HepG2 (cell line): ENCODE results near the gene NOL4L. TPM values are rescaled to one million over a fixed set of nuclear protein-coding genes. Genes with fewer than 3 reads are reported as not detected.

Experiments
- HMG20B ChIP-seq: conservative IDR thresholded peaks from 2 replicates; pipeline ENCODE4 v1.6.1; 2016; ENCODE audit warnings: missing genetic modification reagents, missing compliant biosample characterization
- HNRNPK ChIP-seq: fragments of 200-400 bp; formaldehyde crosslinking; IDR thresholded peaks from 2 replicates; pipeline ENCODE4 v1.6.1; 2018; ENCODE audit warnings: low read length, low read depth, moderate library complexity, mild to moderate bottlenecking; ENCODE audit not compliant: poor library complexity, severe bottlenecking
- NRL ChIP-seq: sonication (generic); formaldehyde crosslinking; IDR thresholded peaks from 2 replicates; pipeline ENCODE4 v1.5.0; 2020; ENCODE audit warnings: missing genetic modification reagents, mild to moderate bottlenecking, moderate library complexity, borderline replicate concordance
- ZNF451 ChIP-seq: sonication (generic); formaldehyde crosslinking; IDR thresholded peaks from 2 replicates; pipeline ENCODE4 v1.5.0; 2020; ENCODE audit warnings: mild to moderate bottlenecking, missing genetic modification reagents
- ZSCAN25 ChIP-seq: sonication (generic); formaldehyde crosslinking; IDR thresholded peaks from 2 replicates; pipeline ENCODE4 v1.8.0; 2022; ENCODE audit warnings: mild to moderate bottlenecking, missing genetic modification reagents
- polyA plus RNA-seq, 8 experiments: library from polyadenylated mRNA; depleted of rRNA in 3 of 8; stranded (reverse) in 7 of 8; unstranded in 1 of 8; fragments of >200 nt; fragmentation: Illumina TruSeq in 4 of 8; extraction: Trizol in 4 of 8; gene quantifications; 2 replicates each; pipeline versions ENCODE4 v1.2.1 to v1.2.3, GENCODE V29; 2011 to 2016; ENCODE audit warnings: low read depth in 4 of 8, missing spikeins in 1 of 8, mixed read lengths in 1 of 8; ENCODE audit not compliant: insufficient read depth in 1 of 8
- total RNA-seq, 5 experiments: library from RNA; depleted of rRNA; stranded (reverse); fragments of >200 nt; fragmentation: Illumina TruSeq; extraction: Trizol; gene quantifications; 2 replicates each; pipeline ENCODE4 v1.2.3, GENCODE V29; 2016; ENCODE audit warnings: low read depth in 1 of 5
- TF ChIP-seq, protein P1 (sequence below): sonication (generic); formaldehyde crosslinking; IDR thresholded peaks from 2 replicates; pipeline ENCODE4 v1.4.0; 2020; ENCODE audit warnings: missing genetic modification reagents
- TF ChIP-seq, protein P2 (sequence below): sonication (generic); formaldehyde crosslinking; IDR thresholded peaks from 2 replicates; pipeline ENCODE4 v1.5.0; 2020; ENCODE audit warnings: missing genetic modification reagents
- TF ChIP-seq, protein P3 (sequence below): sonication (generic); formaldehyde crosslinking; IDR thresholded peaks from 2 replicates; pipeline ENCODE4 v1.5.0; 2020; ENCODE audit warnings: missing genetic modification reagents, mild to moderate bottlenecking, borderline replicate concordance
- TF ChIP-seq, protein P4 (sequence below): sonication (generic); formaldehyde crosslinking; IDR thresholded peaks from 2 replicates; pipeline ENCODE4 v1.9.0; 2021; ENCODE audit warnings: mild to moderate bottlenecking, missing genetic modification reagents
- TF ChIP-seq, protein P5 (sequence below), 2 experiments: sonication (generic) in 1 of 2; formaldehyde crosslinking in 1 of 2; IDR thresholded peaks; 2 replicates each; pipeline versions ENCODE4 v1.6.1 to v1.9.0; 2014 to 2022; ENCODE audit warnings: antibody characterized with exemption in 1 of 2, borderline replicate concordance in 1 of 2, inconsistent platforms in 1 of 2, low read depth in 1 of 2, missing genetic modification reagents in 1 of 2

Gene NOL4L
- total and polyA plus RNA-seq, 2 of the 13 experiments (the other 11 are each of a cell fraction or from before 2014, with no cell fraction given): 16.6 to 35.4 TPM

DNA sequence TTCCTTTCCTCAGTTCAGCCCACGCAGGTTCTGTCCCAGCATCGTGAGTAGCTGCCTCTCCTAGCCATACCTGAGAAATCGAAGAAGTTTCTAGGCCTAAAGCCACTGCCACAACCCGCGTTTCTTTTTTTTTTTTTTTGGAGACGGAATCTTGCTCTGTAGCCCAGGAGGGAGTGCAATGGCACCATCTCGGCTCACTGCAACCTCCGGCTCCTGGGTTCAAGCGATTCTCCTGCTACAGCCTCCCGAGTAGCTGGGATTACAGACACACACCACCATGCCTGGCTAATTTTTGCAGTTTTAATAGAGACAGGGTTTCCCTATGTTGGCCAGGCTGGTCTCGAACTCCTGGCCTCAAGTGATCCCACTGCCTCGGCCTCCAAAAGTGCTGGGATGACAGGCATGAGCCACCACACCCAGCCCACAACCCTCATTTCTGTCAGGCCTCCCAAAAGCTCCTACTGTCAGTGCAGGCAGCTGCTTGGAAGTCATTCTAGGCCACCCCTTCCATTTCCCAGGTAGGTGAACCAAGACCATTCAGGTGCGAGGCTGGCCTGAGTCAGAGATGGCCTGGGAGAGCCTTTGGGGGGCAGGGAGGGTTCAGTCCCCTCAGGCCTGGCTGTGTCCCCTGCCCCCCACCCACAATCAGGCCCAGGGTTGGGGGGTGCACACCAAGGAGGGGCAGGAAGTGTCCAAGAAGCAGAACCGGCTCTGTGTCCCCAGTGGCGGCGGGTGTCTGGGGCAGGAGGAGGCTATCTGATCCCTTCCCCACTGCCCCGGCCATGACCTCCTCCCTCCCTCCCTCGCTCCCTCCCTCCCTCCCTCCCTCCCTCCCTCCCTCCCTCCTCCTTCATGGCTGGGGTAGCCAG lies 47.2 kb downstream of the NOL4L start (continued):
- TF ChIP-seq HNRNPK: peak; percentile 98
- no peak for TF ChIP-seq HMG20B
- TF ChIP-seq NRL (CRISPR knock-in tag): peak; percentile 23; the same call in 1 of the 2 replicates
- TF ChIP-seq, protein P1, sequence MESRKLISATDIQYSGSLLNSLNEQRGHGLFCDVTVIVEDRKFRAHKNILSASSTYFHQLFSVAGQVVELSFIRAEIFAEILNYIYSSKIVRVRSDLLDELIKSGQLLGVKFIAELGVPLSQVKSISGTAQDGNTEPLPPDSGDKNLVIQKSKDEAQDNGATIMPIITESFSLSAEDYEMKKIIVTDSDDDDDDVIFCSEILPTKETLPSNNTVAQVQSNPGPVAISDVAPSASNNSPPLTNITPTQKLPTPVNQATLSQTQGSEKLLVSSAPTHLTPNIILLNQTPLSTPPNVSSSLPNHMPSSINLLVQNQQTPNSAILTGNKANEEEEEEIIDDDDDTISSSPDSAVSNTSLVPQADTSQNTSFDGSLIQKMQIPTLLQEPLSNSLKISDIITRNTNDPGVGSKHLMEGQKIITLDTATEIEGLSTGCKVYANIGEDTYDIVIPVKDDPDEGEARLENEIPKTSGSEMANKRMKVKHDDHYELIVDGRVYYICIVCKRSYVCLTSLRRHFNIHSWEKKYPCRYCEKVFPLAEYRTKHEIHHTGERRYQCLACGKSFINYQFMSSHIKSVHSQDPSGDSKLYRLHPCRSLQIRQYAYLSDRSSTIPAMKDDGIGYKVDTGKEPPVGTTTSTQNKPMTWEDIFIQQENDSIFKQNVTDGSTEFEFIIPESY (CRISPR knock-in tag): peak; percentile 96
- TF ChIP-seq, protein P2, sequence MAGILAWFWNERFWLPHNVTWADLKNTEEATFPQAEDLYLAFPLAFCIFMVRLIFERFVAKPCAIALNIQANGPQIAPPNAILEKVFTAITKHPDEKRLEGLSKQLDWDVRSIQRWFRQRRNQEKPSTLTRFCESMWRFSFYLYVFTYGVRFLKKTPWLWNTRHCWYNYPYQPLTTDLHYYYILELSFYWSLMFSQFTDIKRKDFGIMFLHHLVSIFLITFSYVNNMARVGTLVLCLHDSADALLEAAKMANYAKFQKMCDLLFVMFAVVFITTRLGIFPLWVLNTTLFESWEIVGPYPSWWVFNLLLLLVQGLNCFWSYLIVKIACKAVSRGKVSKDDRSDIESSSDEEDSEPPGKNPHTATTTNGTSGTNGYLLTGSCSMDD (CRISPR knock-in tag): no peak
- TF ChIP-seq, protein P3, sequence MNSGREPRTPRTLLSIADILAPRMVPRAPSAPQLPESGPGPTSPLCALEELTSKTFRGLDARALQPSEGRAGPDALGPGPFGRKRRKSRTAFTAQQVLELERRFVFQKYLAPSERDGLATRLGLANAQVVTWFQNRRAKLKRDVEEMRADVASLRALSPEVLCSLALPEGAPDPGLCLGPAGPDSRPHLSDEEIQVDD (CRISPR knock-in tag): 0 out of 2 replicates have a peak, but pooled peaks have one; percentile 27
- TF ChIP-seq, protein P4, sequence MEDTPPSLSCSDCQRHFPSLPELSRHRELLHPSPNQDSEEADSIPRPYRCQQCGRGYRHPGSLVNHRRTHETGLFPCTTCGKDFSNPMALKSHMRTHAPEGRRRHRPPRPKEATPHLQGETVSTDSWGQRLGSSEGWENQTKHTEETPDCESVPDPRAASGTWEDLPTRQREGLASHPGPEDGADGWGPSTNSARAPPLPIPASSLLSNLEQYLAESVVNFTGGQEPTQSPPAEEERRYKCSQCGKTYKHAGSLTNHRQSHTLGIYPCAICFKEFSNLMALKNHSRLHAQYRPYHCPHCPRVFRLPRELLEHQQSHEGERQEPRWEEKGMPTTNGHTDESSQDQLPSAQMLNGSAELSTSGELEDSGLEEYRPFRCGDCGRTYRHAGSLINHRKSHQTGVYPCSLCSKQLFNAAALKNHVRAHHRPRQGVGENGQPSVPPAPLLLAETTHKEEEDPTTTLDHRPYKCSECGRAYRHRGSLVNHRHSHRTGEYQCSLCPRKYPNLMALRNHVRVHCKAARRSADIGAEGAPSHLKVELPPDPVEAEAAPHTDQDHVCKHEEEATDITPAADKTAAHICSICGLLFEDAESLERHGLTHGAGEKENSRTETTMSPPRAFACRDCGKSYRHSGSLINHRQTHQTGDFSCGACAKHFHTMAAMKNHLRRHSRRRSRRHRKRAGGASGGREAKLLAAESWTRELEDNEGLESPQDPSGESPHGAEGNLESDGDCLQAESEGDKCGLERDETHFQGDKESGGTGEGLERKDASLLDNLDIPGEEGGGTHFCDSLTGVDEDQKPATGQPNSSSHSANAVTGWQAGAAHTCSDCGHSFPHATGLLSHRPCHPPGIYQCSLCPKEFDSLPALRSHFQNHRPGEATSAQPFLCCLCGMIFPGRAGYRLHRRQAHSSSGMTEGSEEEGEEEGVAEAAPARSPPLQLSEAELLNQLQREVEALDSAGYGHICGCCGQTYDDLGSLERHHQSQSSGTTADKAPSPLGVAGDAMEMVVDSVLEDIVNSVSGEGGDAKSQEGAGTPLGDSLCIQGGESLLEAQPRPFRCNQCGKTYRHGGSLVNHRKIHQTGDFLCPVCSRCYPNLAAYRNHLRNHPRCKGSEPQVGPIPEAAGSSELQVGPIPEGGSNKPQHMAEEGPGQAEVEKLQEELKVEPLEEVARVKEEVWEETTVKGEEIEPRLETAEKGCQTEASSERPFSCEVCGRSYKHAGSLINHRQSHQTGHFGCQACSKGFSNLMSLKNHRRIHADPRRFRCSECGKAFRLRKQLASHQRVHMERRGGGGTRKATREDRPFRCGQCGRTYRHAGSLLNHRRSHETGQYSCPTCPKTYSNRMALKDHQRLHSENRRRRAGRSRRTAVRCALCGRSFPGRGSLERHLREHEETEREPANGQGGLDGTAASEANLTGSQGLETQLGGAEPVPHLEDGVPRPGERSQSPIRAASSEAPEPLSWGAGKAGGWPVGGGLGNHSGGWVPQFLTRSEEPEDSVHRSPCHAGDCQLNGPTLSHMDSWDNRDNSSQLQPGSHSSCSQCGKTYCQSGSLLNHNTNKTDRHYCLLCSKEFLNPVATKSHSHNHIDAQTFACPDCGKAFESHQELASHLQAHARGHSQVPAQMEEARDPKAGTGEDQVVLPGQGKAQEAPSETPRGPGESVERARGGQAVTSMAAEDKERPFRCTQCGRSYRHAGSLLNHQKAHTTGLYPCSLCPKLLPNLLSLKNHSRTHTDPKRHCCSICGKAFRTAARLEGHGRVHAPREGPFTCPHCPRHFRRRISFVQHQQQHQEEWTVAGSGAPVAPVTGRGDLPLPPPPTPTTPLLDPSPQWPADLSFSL (CRISPR knock-in tag): no peak
- TF ChIP-seq ZNF451: no peak
- TF ChIP-seq, protein P5, sequence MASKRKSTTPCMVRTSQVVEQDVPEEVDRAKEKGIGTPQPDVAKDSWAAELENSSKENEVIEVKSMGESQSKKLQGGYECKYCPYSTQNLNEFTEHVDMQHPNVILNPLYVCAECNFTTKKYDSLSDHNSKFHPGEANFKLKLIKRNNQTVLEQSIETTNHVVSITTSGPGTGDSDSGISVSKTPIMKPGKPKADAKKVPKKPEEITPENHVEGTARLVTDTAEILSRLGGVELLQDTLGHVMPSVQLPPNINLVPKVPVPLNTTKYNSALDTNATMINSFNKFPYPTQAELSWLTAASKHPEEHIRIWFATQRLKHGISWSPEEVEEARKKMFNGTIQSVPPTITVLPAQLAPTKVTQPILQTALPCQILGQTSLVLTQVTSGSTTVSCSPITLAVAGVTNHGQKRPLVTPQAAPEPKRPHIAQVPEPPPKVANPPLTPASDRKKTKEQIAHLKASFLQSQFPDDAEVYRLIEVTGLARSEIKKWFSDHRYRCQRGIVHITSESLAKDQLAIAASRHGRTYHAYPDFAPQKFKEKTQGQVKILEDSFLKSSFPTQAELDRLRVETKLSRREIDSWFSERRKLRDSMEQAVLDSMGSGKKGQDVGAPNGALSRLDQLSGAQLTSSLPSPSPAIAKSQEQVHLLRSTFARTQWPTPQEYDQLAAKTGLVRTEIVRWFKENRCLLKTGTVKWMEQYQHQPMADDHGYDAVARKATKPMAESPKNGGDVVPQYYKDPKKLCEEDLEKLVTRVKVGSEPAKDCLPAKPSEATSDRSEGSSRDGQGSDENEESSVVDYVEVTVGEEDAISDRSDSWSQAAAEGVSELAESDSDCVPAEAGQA (IDR thresholded peaks at IDR 0.05; ENCODE audit: low read depth): no peak
- TF ChIP-seq, protein P5 (CRISPR knock-in tag; IDR thresholded peaks at IDR 0.05; ENCODE audit: borderline replicate concordance): no peak
- peak; percentile 55; the same call in 1 of the 2 replicates for TF ChIP-seq ZSCAN25 (CRISPR knock-in tag)
